ENCODE data around the gene HORMAD2. TPM values are rescaled to one million over a fixed set of nuclear protein-coding genes. Genes with fewer than 3 reads are reported as not detected.

Gene HORMAD2
- total and polyA plus RNA-seq, 2 donors: 0.04 TPM; not detected in 1

- no peaks in the 10 kb centered on the region for H3K36me3 ChIP-seq (ENCODE audit: insufficient read depth)
Measured at GRCh38 chr22:30132290-30132996, 52.2 kb downstream of the HORMAD2 start.

GRCh38 chr22:30140414-30140813, 60.1 kb downstream of the HORMAD2 start:
- no peak overlapping the region for H3K4me3 ChIP-seq (ENCODE audit: low read depth, low read length)
- DNase-seq (ENCODE audit: extremely low spot score): no peak
- H3K4me1 ChIP-seq (ENCODE audit: insufficient read depth): no peaks in the 10 kb centered on the region
- H3K27ac ChIP-seq (ENCODE audit: low read depth): no peak overlapping the region
- H3K36me3 ChIP-seq (ENCODE audit: insufficient read depth): no peaks in the 10 kb centered on the region

More at GRCh38 chr22:30132290-30132996, 52.2 kb downstream of the HORMAD2 start:
- Histone ChIP-seq H3K4me3 (ENCODE audit: low read depth, low read length) (no peak overlapping the region), H3K4me1 (ENCODE audit: insufficient read depth) (no peaks in the 10 kb centered on the region), H3K27ac (ENCODE audit: low read depth) (no peak overlapping the region)
- WGBS: 65% methylated on average over 4 of the region's 4 CpGs
- DNase-seq (ENCODE audit: extremely low spot score): no peak

- H3K27ac ChIP-seq (ENCODE audit: low read depth): no peak overlapping the region
- no peak for DNase-seq (ENCODE audit: extremely low spot score)
- H3K36me3 ChIP-seq (ENCODE audit: insufficient read depth): no peaks in the 10 kb centered on the region
- H3K4me1 ChIP-seq (ENCODE audit: insufficient read depth): no peaks in the 10 kb centered on the region
- WGBS: 84% methylated on average over 2 of the region's 2 CpGs
- no peak overlapping the region for H3K4me3 ChIP-seq (ENCODE audit: low read depth, low read length)
Measured at GRCh38 chr22:30143265-30143664, 63.0 kb downstream of the HORMAD2 start.

GRCh38 chr22:30144391-30144790, 64.1 kb downstream of the HORMAD2 start:
- no peaks in the 10 kb centered on the region for H3K4me1 ChIP-seq (ENCODE audit: insufficient read depth)
- no peak overlapping the region for H3K4me3 ChIP-seq (ENCODE audit: low read depth, low read length)
- no peaks in the 10 kb centered on the region for H3K36me3 ChIP-seq (ENCODE audit: insufficient read depth)
- WGBS: 80% methylated on average over 5 of the region's 5 CpGs
- no peak overlapping the region for H3K27ac ChIP-seq (ENCODE audit: low read depth)
- DNase-seq (ENCODE audit: extremely low spot score): no peak

- Histone ChIP-seq H3K36me3 (ENCODE audit: insufficient read depth) (no peaks in the 10 kb centered on the region), H3K27ac (ENCODE audit: low read depth) (no peak overlapping the region), H3K4me1 (ENCODE audit: insufficient read depth) (no peaks in the 10 kb centered on the region), H3K4me3 (ENCODE audit: low read depth, low read length) (no peak overlapping the region)
- DNase-seq (ENCODE audit: extremely low spot score): no peak
- 82% methylated on average over 1 of the region's 1 CpG for WGBS
Measured at GRCh38 chr22:30150212-30150611, 69.9 kb downstream of the HORMAD2 start.

GRCh38 chr22:30158277-30158676, 78.0 kb downstream of the HORMAD2 start:
- Histone ChIP-seq H3K27ac (ENCODE audit: low read depth) (no peak overlapping the region), H3K4me3 (ENCODE audit: low read depth, low read length) (no peak overlapping the region), H3K36me3 (ENCODE audit: insufficient read depth) (no peaks in the 10 kb centered on the region), H3K4me1 (ENCODE audit: insufficient read depth) (no peaks in the 10 kb centered on the region)
- no peak for DNase-seq (ENCODE audit: extremely low spot score)
- 100% methylated on average over 1 of the region's 1 CpG for WGBS

- Histone ChIP-seq H3K4me3 (ENCODE audit: low read depth, low read length) (no peak overlapping the region), H3K27ac (ENCODE audit: low read depth) (no peak overlapping the region), H3K4me1 (ENCODE audit: insufficient read depth) (no peaks in the 10 kb centered on the region), H3K36me3 (ENCODE audit: insufficient read depth) (no peaks in the 10 kb centered on the region)
- 91% methylated on average over 11 of the region's 11 CpGs for WGBS
- no peak for DNase-seq (ENCODE audit: extremely low spot score)
Measured at GRCh38 chr22:30158744-30159500, 78.7 kb downstream of the HORMAD2 start.

- Histone ChIP-seq H3K4me1 (ENCODE audit: insufficient read depth) (no peaks in the 10 kb centered on the region), H3K27ac (ENCODE audit: low read depth) (no peak overlapping the region), H3K4me3 (ENCODE audit: low read depth, low read length) (no peak overlapping the region), H3K36me3 (ENCODE audit: insufficient read depth) (no peaks in the 10 kb centered on the region)
- peak; percentile 31 for DNase-seq (ENCODE audit: extremely low spot score)
- WGBS: 68% methylated on average over 2 of the region's 2 CpGs
Measured at GRCh38 chr22:30159561-30160353, 79.5 kb downstream of the HORMAD2 start.

GRCh38 chr22:30161051-30161469, 80.8 kb downstream of the HORMAD2 start:
- H3K4me3 ChIP-seq (ENCODE audit: low read depth, low read length): no peak overlapping the region
- no peak overlapping the region for H3K27ac ChIP-seq (ENCODE audit: low read depth)
- DNase-seq (ENCODE audit: extremely low spot score): no peak
- H3K36me3 ChIP-seq (ENCODE audit: insufficient read depth): no peaks in the 10 kb centered on the region
- H3K4me1 ChIP-seq (ENCODE audit: insufficient read depth): no peaks in the 10 kb centered on the region

GRCh38 chr22:30167296-30167695, 87.0 kb downstream of the HORMAD2 start:
- no peak for DNase-seq (ENCODE audit: extremely low spot score)
- no peaks in the 10 kb centered on the region for H3K4me1 ChIP-seq (ENCODE audit: insufficient read depth)
- H3K27ac ChIP-seq (ENCODE audit: low read depth): no peak overlapping the region
- WGBS: 88% methylated on average over 2 of the region's 2 CpGs
- no peak overlapping the region for H3K4me3 ChIP-seq (ENCODE audit: low read depth, low read length)
- no peaks in the 10 kb centered on the region for H3K36me3 ChIP-seq (ENCODE audit: insufficient read depth)

- Histone ChIP-seq H3K4me1 (ENCODE audit: insufficient read depth) (no peaks in the 10 kb centered on the region), H3K36me3 (ENCODE audit: insufficient read depth) (no peaks in the 10 kb centered on the region), H3K27ac (ENCODE audit: low read depth) (no peak overlapping the region), H3K4me3 (ENCODE audit: low read depth, low read length) (no peak overlapping the region)
- DNase-seq (ENCODE audit: extremely low spot score): no peak
- 69% methylated on average over 1 of the region's 1 CpG for WGBS
Measured at GRCh38 chr22:30167734-30168133, 87.5 kb downstream of the HORMAD2 start.

- no peak for DNase-seq (ENCODE audit: extremely low spot score)
- Histone ChIP-seq H3K36me3 (ENCODE audit: insufficient read depth) (no peaks in the 10 kb centered on the region), H3K4me3 (ENCODE audit: low read depth, low read length) (no peak overlapping the region), H3K27ac (ENCODE audit: low read depth) (no peak overlapping the region), H3K4me1 (ENCODE audit: insufficient read depth) (no peaks in the 10 kb centered on the region)
- WGBS: 43% methylated on average over 1 of the region's 1 CpG
Measured at GRCh38 chr22:30169002-30169401, 88.7 kb downstream of the HORMAD2 start.

GRCh38 chr22:30170129-30170528, 89.9 kb downstream of the HORMAD2 start:
- Histone ChIP-seq H3K4me1 (ENCODE audit: insufficient read depth) (no peaks in the 10 kb centered on the region), H3K4me3 (ENCODE audit: low read depth, low read length) (no peak overlapping the region), H3K27ac (ENCODE audit: low read depth) (no peak overlapping the region), H3K36me3 (ENCODE audit: insufficient read depth) (no peaks in the 10 kb centered on the region)
- DNase-seq (ENCODE audit: extremely low spot score): no peak
- 69% methylated on average over 2 of the region's 2 CpGs for WGBS

GRCh38 chr22:30171008-30171407, 90.7 kb downstream of the HORMAD2 start:
- 83% methylated on average over 3 of the region's 3 CpGs for WGBS
- H3K4me3 ChIP-seq (ENCODE audit: low read depth, low read length): no peak overlapping the region
- no peaks in the 10 kb centered on the region for H3K4me1 ChIP-seq (ENCODE audit: insufficient read depth)
- no peak for DNase-seq (ENCODE audit: extremely low spot score)
- H3K36me3 ChIP-seq (ENCODE audit: insufficient read depth): no peaks in the 10 kb centered on the region
- H3K27ac ChIP-seq (ENCODE audit: low read depth): no peak overlapping the region
